Measurements from ENCODE around the gene CNOT3. TPM values are rescaled to one million over a fixed set of nuclear protein-coding genes. Genes with fewer than 3 reads are reported as not detected.

The CNOT3 gene
- total and polyA plus RNA-seq, 2 donors (not counting 3 experiments of a cell fraction or from before 2014, with no cell fraction given), result 20.4 to 74.7 TPM

GRCh38 chr19:54106716-54107115, 30.8 kb upstream of the CNOT3 start:
- intact Hi-C loops (cut with micrococcal nuclease) (no loop called here), dilution Hi-C loops (cut with MboI; ENCODE audit: extremely low pct_ligation_motif_present, low sequenced_read_pairs) (no loop called here)
- Histone ChIP-seq H3K79me2 (ENCODE audit: control insufficient read depth, insufficient read depth, low read length) (peaks cover 8% of the 10 kb centered on the region), H3K9me1 (replicated peaks; ENCODE audit: control insufficient read depth, extremely low read depth, insufficient read depth, low read length) (no peaks in the 10 kb centered on the region), H3K4me1 (ENCODE audit: control insufficient read depth, extremely low read depth, insufficient read depth, low read length) (no peaks in the 10 kb centered on the region), H3K4me3 (replicated peaks in 1 of 3; ENCODE audit: insufficient read depth in 1 of 3, low read depth in 1 of 3, low read length in 3 of 3) (no peak overlapping the region), H3K9me3 (replicated peaks; ENCODE audit: control insufficient read depth, insufficient read depth, low read length) (no peaks in the 10 kb centered on the region), H3K36me3 (ENCODE audit: control insufficient read depth in 2 of 2, extremely low read depth in 1 of 2, insufficient read depth in 2 of 2, low read length in 2 of 2) (peaks cover 0 to 40% of the 10 kb centered on the region in 2 experiments), H3K27ac (ENCODE audit: insufficient read depth, low read depth, low read length) (no peak overlapping the region), H3K9ac (replicated peaks; ENCODE audit: extremely low read depth, insufficient read depth, low read length) (no peak overlapping the region), H2AFZ (ENCODE audit: low read depth, low read length) (no peak overlapping the region), H3K27me3 (ENCODE audit: control insufficient read depth in 2 of 2, insufficient read depth in 2 of 2, low read length in 2 of 2) (no peaks in the 10 kb centered on the region), H4K20me1 (replicated peaks; ENCODE audit: control insufficient read depth, extremely low read depth, insufficient read depth, low read length) (no peaks in the 10 kb centered on the region), H3K4me2 (ENCODE audit: insufficient read depth, low read length) (no peak overlapping the region)
- CTCF ChIA-PET, result no interaction called here
- DNase-seq (ENCODE audit: low read depth, low spot score), result no peak
- BruUV-seq (replicated peaks), result no TSS peak
- POLR2A ChIA-PET, result no interaction called here
- FAIRE-seq, result no peak
- TF ChIP-seq JUN (IDR thresholded peaks at IDR 0.05; ENCODE audit: borderline replicate concordance, insufficient read depth, insufficient read length, low read depth), result no peak
- TF ChIP-seq POLR2AphosphoS5 (IDR thresholded peaks at IDR 0.05; ENCODE audit: insufficient read depth, low read depth, low read length), result no peak
- no peak for TF ChIP-seq GATA2 (IDR thresholded peaks at IDR 0.05; ENCODE audit: insufficient read depth, insufficient read length, low read depth, low read length)
- no peak for TF ChIP-seq POLR2A (IDR thresholded peaks at IDR 0.05; ENCODE audit: low read depth, low read length)
- TF ChIP-seq FOS (IDR thresholded peaks at IDR 0.05; ENCODE audit: borderline replicate concordance, insufficient read depth, low read length), result no peak
- TF ChIP-seq EZH2 (IDR thresholded peaks at IDR 0.05; ENCODE audit: borderline replicate concordance, low read depth, low read length, severe bottlenecking), result no peak
- TF ChIP-seq MYC (IDR thresholded peaks at IDR 0.05; ENCODE audit: low read depth, low read length), result no peak
- no peak for TF ChIP-seq CTCF (IDR thresholded peaks at IDR 0.05; ENCODE audit: extremely low read depth in 1 of 2, insufficient read depth in 1 of 2, low read depth in 1 of 2, low read length in 2 of 2)

Measured in endothelial cell of umbilical vein (primary cell).